ENCODE data around the gene BBS9. TPM values are rescaled to one million over a fixed set of nuclear protein-coding genes. Genes with fewer than 3 reads are reported as not detected.

Gene BBS9
- total and polyA plus RNA-seq, 2 of the 4 experiments (the other 2 are of a cell fraction): 7.9 to 9.5 TPM

DNA sequence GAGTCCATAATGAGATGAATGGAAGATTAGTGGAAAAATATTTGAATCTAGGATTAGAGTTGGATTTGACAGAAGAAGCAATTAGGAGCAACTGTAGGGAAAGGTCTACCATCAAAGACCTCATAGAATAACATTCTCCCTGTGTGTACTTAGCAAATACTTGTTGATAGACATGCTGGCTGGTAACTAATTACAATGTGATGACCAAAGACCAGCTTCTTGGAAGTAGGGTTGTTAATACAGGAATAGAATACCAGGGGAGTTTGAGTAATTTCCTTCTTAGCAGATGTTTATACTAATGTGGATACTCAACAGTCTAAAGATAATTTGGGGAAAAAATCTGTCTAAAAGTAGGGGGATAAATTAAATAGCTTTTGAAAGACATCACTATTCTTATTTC is 418.5 kb downstream of the BBS9 start:
- CTCF ChIA-PET: interaction anchor here (0.6 kb wide), 1 partner anchor 359 kb away, joined by 3 read pairs; no protein-coding TSS in a partner anchor
- H3K23ac ChIP-seq (ENCODE audit: low read depth, low read length): no peak overlapping the region
- POLR2A ChIA-PET (ENCODE audit: unreplicated experiment): no interaction called here

More for the DNA sequence above, 418.5 kb downstream of the BBS9 start:
- no peak overlapping the region for H3K4me3 ChIP-seq (ENCODE audit: insufficient read depth, low read depth, low read length)
- no TSS peak for BruUV-seq (replicated peaks)
- H2BK20ac ChIP-seq (ENCODE audit: low read depth, low read length): no peak overlapping the region
- H3K56ac ChIP-seq (ENCODE audit: extremely low read depth, insufficient read depth, low read length): no peak overlapping the region
- no peaks in the 10 kb centered on the region for H3K9me1 ChIP-seq (ENCODE audit: insufficient read depth, low read length)
- H2AFZ ChIP-seq (replicated peaks; ENCODE audit: low read length, poor library complexity): no peak overlapping the region
- intact Hi-C loops (cut with micrococcal nuclease) (no loop called here), dilution Hi-C loops (cut with HindIII; ENCODE audit: low sequenced_read_pairs, unreplicated experiment) (no loop called here), in situ Hi-C loops (cut with MboI; ENCODE audit: low sequenced_read_pairs) (no loop called here)
- ATAC-seq (ENCODE audit: low read depth) (peak; percentile 73), DNase-seq (peak; percentile 33)
- no peaks in the 10 kb centered on the region for H3K36me3 ChIP-seq (ENCODE audit: control insufficient read depth, insufficient read depth, low read length)
- H3K79me1 ChIP-seq (ENCODE audit: low read depth in 1 of 2, low read length in 2 of 2): no peaks in the 10 kb centered on the region
- no peak overlapping the region for H4K8ac ChIP-seq (ENCODE audit: low read depth in 2 of 2, low read length in 2 of 2)
- no peaks in the 10 kb centered on the region for H4K20me1 ChIP-seq (ENCODE audit: insufficient read depth, low read length)
- no peak overlapping the region for H2BK15ac ChIP-seq (ENCODE audit: low read depth, low read length)
- H3K9ac ChIP-seq (ENCODE audit: low read depth, low read length): no peak overlapping the region
- H4K5ac ChIP-seq (ENCODE audit: low read depth, low read length): no peak overlapping the region
- no peak overlapping the region for H3K14ac ChIP-seq (replicated peaks; ENCODE audit: low read depth, low read length)
- TF ChIP-seq MXI1 (IDR thresholded peaks at IDR 0.05; ENCODE audit: borderline replicate concordance, low read depth, low read length) (no peak), BHLHE40 (IDR thresholded peaks at IDR 0.05; ENCODE audit: low read depth, low read length) (no peak), RAD21 (IDR thresholded peaks at IDR 0.05; ENCODE audit: low read length) (no peak), CHD1 (IDR thresholded peaks at IDR 0.05; ENCODE audit: low read depth, low read length) (no peak), NFE2L2 (IDR thresholded peaks at IDR 0.05; ENCODE audit: low read depth, low read length) (no peak), SMC3 (IDR thresholded peaks at IDR 0.05; ENCODE audit: low read depth, low read length) (no peak), RCOR1 (IDR thresholded peaks at IDR 0.05; ENCODE audit: insufficient replicate concordance, low read length) (no peak), POLR2A (IDR thresholded peaks at IDR 0.05; ENCODE audit: low read depth, low read length) (no peak), FOS (IDR thresholded peaks at IDR 0.05; ENCODE audit: low read depth, low read length) (no peak), RFX5 (IDR thresholded peaks at IDR 0.05; ENCODE audit: low read depth, low read length) (no peak)
- TF ChIP-seq, protein P1, sequence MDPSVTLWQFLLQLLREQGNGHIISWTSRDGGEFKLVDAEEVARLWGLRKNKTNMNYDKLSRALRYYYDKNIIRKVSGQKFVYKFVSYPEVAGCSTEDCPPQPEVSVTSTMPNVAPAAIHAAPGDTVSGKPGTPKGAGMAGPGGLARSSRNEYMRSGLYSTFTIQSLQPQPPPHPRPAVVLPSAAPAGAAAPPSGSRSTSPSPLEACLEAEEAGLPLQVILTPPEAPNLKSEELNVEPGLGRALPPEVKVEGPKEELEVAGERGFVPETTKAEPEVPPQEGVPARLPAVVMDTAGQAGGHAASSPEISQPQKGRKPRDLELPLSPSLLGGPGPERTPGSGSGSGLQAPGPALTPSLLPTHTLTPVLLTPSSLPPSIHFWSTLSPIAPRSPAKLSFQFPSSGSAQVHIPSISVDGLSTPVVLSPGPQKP (IDR thresholded peaks at IDR 0.05; ENCODE audit: borderline replicate concordance, low read depth, low read length): no peak
- TF ChIP-seq, protein P2, sequence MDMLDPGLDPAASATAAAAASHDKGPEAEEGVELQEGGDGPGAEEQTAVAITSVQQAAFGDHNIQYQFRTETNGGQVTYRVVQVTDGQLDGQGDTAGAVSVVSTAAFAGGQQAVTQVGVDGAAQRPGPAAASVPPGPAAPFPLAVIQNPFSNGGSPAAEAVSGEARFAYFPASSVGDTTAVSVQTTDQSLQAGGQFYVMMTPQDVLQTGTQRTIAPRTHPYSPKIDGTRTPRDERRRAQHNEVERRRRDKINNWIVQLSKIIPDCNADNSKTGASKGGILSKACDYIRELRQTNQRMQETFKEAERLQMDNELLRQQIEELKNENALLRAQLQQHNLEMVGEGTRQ (IDR thresholded peaks at IDR 0.05; ENCODE audit: low read depth, low read length): no peak
- TF ChIP-seq, protein P3, sequence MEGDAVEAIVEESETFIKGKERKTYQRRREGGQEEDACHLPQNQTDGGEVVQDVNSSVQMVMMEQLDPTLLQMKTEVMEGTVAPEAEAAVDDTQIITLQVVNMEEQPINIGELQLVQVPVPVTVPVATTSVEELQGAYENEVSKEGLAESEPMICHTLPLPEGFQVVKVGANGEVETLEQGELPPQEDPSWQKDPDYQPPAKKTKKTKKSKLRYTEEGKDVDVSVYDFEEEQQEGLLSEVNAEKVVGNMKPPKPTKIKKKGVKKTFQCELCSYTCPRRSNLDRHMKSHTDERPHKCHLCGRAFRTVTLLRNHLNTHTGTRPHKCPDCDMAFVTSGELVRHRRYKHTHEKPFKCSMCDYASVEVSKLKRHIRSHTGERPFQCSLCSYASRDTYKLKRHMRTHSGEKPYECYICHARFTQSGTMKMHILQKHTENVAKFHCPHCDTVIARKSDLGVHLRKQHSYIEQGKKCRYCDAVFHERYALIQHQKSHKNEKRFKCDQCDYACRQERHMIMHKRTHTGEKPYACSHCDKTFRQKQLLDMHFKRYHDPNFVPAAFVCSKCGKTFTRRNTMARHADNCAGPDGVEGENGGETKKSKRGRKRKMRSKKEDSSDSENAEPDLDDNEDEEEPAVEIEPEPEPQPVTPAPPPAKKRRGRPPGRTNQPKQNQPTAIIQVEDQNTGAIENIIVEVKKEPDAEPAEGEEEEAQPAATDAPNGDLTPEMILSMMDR (conservative IDR thresholded peaks at IDR 0.05; ENCODE audit: low read depth, low read length): no peak
- no peaks in the 10 kb centered on the region for H3K27me3 ChIP-seq (ENCODE audit: control insufficient read depth, insufficient read depth, low read length)
- H3K27ac ChIP-seq (ENCODE audit: insufficient read depth, low read length): no peak overlapping the region
- H3K4ac ChIP-seq (ENCODE audit: low read depth, low read length): no peak overlapping the region
- no peak overlapping the region for H2AK9ac ChIP-seq (replicated peaks; ENCODE audit: low read depth, low read length, poor library complexity)
- no peak overlapping the region for H2BK5ac ChIP-seq (ENCODE audit: low read depth, low read length, poor library complexity, severe bottlenecking)
- H3K18ac ChIP-seq (ENCODE audit: low read depth, low read length): no peak overlapping the region
- no peak overlapping the region for H4K91ac ChIP-seq (ENCODE audit: insufficient read depth, low read depth, low read length)
- H3K9me3 ChIP-seq (ENCODE audit: control insufficient read depth, insufficient read depth, low read length): no peaks in the 10 kb centered on the region
- no peak overlapping the region for H3K4me2 ChIP-seq (ENCODE audit: low read depth, low read length)
- no peaks in the 10 kb centered on the region for H3K4me1 ChIP-seq (ENCODE audit: control insufficient read depth, insufficient read depth, low read length)
- H2AK5ac ChIP-seq (ENCODE audit: low read depth, low read length): no peak overlapping the region
- no peak overlapping the region for H2BK120ac ChIP-seq (ENCODE audit: low read depth, low read length)
